Stomach (tissue), 4 donors: ENCODE measurements around the gene NLRP3.

Experiments
- POLR2A ChIP-seq, 4 donors: fragments of 450-650 bp; IDR thresholded peaks; one replicate each; pipeline ENCODE4 v1.6.1; 2016; ENCODE audit warnings: antibody characterized with exemption in 4 of 4, control low read depth in 2 of 4, mild to moderate bottlenecking in 1 of 4, moderate library complexity in 1 of 4
- TF ChIP-seq, protein P1 (sequence below), 7 experiments: fragments of 450-650 bp in 4 of 7; fragments of 200-600 bp in 3 of 7; sonication (generic) in 3 of 7; IDR thresholded peaks; one replicate each; pipeline ENCODE4 v1.5.1; 2016 to 2019; ENCODE audit warnings: antibody characterized with exemption in 7 of 7, control low read depth in 2 of 7, mild to moderate bottlenecking in 1 of 7

DNA sequence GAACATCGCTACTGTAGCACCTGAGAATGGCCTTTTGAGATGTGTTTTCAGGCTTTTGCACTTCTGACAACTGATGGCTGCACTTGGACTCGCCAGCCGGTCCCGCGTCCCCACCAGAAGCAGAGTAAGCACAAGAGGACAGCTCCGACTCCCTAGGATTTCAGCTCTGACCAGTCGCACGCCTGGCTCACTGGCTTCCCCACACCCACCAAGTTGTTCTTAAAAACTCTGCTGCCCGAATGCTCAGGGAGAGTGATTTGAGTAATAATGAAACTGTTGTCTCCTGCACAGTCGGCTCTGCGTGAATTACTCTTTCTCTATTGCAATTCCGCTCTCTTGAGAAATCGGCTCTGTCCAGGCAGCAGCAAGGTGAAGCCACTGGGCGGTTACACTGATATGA is 40.2 kb upstream of the NLRP3 start:
- TF ChIP-seq, protein P1, sequence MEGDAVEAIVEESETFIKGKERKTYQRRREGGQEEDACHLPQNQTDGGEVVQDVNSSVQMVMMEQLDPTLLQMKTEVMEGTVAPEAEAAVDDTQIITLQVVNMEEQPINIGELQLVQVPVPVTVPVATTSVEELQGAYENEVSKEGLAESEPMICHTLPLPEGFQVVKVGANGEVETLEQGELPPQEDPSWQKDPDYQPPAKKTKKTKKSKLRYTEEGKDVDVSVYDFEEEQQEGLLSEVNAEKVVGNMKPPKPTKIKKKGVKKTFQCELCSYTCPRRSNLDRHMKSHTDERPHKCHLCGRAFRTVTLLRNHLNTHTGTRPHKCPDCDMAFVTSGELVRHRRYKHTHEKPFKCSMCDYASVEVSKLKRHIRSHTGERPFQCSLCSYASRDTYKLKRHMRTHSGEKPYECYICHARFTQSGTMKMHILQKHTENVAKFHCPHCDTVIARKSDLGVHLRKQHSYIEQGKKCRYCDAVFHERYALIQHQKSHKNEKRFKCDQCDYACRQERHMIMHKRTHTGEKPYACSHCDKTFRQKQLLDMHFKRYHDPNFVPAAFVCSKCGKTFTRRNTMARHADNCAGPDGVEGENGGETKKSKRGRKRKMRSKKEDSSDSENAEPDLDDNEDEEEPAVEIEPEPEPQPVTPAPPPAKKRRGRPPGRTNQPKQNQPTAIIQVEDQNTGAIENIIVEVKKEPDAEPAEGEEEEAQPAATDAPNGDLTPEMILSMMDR (IDR thresholded peaks at IDR 0.05), result no peak
- TF ChIP-seq POLR2A (IDR thresholded peaks at IDR 0.05), result no peak
